HG03159 (cell line): ENCODE data around the gene PPP2R1B.

Experiments
- ATAC-seq: cut with Tn5 transposase; IDR thresholded peaks from one replicate; pipeline ENCODE4 v1.9.1; 2021; ENCODE audit warnings: mild to moderate bottlenecking, moderate library complexity; ENCODE audit not compliant: unreplicated experiment

PPP2R1B gene

GRCh38 chr11:111698852-111699559 is 67.2 kb downstream of the PPP2R1B start:
- ATAC-seq, result no peak

- peak; percentile 53 for ATAC-seq
Measured at GRCh38 chr11:111697933-111698371, 68.2 kb downstream of the PPP2R1B start.

- ATAC-seq, result no peak
Measured at GRCh38 chr11:111696556-111696955, 69.6 kb downstream of the PPP2R1B start.

GRCh38 chr11:111694851-111695250 is 71.3 kb downstream of the PPP2R1B start:
- ATAC-seq, result no peak

- ATAC-seq, result no peak
Measured at GRCh38 chr11:111693224-111693937, 72.8 kb downstream of the PPP2R1B start.

GRCh38 chr11:111691741-111692140 is 74.4 kb downstream of the PPP2R1B start:
- ATAC-seq, result no peak

- ATAC-seq, result no peak
Measured at GRCh38 chr11:111691176-111691575, 75.0 kb downstream of the PPP2R1B start.

GRCh38 chr11:111688013-111688412 is 78.2 kb downstream of the PPP2R1B start:
- ATAC-seq, result no peak

- no peak for ATAC-seq
Measured at GRCh38 chr11:111684251-111684650, 81.9 kb downstream of the PPP2R1B start.

GRCh38 chr11:111683806-111684205 is 82.4 kb downstream of the PPP2R1B start:
- no peak for ATAC-seq

- ATAC-seq, result no peak
Measured at GRCh38 chr11:111680486-111681175, 85.6 kb downstream of the PPP2R1B start.
